Measurements from ENCODE around the gene LRCOL1.

Gene LRCOL1

GRCh38 chr12:132646850-132647249, 36.5 kb upstream of the LRCOL1 start:
- H3K27me3 ChIP-seq (ENCODE audit: control insufficient read depth, insufficient read depth, low read length) = no peaks in the 10 kb centered on the region
- H3K4me3 ChIP-seq (ENCODE audit: low read length) = no peak overlapping the region
- H3K9ac ChIP-seq (ENCODE audit: low read depth, low read length) = no peak overlapping the region
- H3K9me3 ChIP-seq (replicated peaks; ENCODE audit: low read length) = no peaks in the 10 kb centered on the region
- peaks cover 48% of the 10 kb centered on the region for H3K36me3 ChIP-seq (ENCODE audit: insufficient read depth, low read length)
- no peak overlapping the region for H3K4me2 ChIP-seq (ENCODE audit: low read length)
- H3K4me1 ChIP-seq (ENCODE audit: control insufficient read depth, insufficient read depth, low read length) = no peaks in the 10 kb centered on the region

GRCh38 chr12:132642846-132643835, 32.8 kb upstream of the LRCOL1 start:
- H3K9ac ChIP-seq (ENCODE audit: low read depth, low read length) = no peak overlapping the region
- H3K36me3 ChIP-seq (ENCODE audit: insufficient read depth, low read length) = peaks cover 39% of the 10 kb centered on the region

GRCh38 chr12:132641811-132642650, 31.6 kb upstream of the LRCOL1 start:
- Histone ChIP-seq H3K36me3 (ENCODE audit: insufficient read depth, low read length) (peaks cover 31% of the 10 kb centered on the region), H3K9me3 (replicated peaks; ENCODE audit: low read length) (no peaks in the 10 kb centered on the region), H3K4me3 (ENCODE audit: low read length) (no peak overlapping the region), H3K4me1 (ENCODE audit: control insufficient read depth, insufficient read depth, low read length) (no peaks in the 10 kb centered on the region), H3K27me3 (ENCODE audit: control insufficient read depth, insufficient read depth, low read length) (no peaks in the 10 kb centered on the region), H3K9ac (ENCODE audit: low read depth, low read length) (no peak overlapping the region), H3K4me2 (ENCODE audit: low read length) (no peak overlapping the region)

More at GRCh38 chr12:132642846-132643835, 32.8 kb upstream of the LRCOL1 start:
- Histone ChIP-seq H3K9me3 (replicated peaks; ENCODE audit: low read length) (no peaks in the 10 kb centered on the region), H3K4me1 (ENCODE audit: control insufficient read depth, insufficient read depth, low read length) (no peaks in the 10 kb centered on the region), H3K4me2 (ENCODE audit: low read length) (no peak overlapping the region), H3K27me3 (ENCODE audit: control insufficient read depth, insufficient read depth, low read length) (no peaks in the 10 kb centered on the region), H3K4me3 (ENCODE audit: low read length) (no peak overlapping the region)

- Histone ChIP-seq H3K9me3 (replicated peaks; ENCODE audit: low read length) (no peaks in the 10 kb centered on the region), H3K27me3 (ENCODE audit: control insufficient read depth, insufficient read depth, low read length) (no peaks in the 10 kb centered on the region), H3K9ac (ENCODE audit: low read depth, low read length) (no peak overlapping the region), H3K36me3 (ENCODE audit: insufficient read depth, low read length) (peaks cover 31% of the 10 kb centered on the region), H3K4me2 (ENCODE audit: low read length) (no peak overlapping the region), H3K4me3 (ENCODE audit: low read length) (no peak overlapping the region), H3K4me1 (ENCODE audit: control insufficient read depth, insufficient read depth, low read length) (no peaks in the 10 kb centered on the region)
Measured at GRCh38 chr12:132640936-132641335, 30.6 kb upstream of the LRCOL1 start.

- no peaks in the 10 kb centered on the region for H3K27me3 ChIP-seq (ENCODE audit: control insufficient read depth, insufficient read depth, low read length)
- H3K4me3 ChIP-seq (ENCODE audit: low read length) = no peak overlapping the region
- H3K36me3 ChIP-seq (ENCODE audit: insufficient read depth, low read length) = peaks cover 35% of the 10 kb centered on the region
- no peak overlapping the region for H3K9ac ChIP-seq (ENCODE audit: low read depth, low read length)
- no peaks in the 10 kb centered on the region for H3K4me1 ChIP-seq (ENCODE audit: control insufficient read depth, insufficient read depth, low read length)
- H3K9me3 ChIP-seq (replicated peaks; ENCODE audit: low read length) = no peaks in the 10 kb centered on the region
- no peak overlapping the region for H3K4me2 ChIP-seq (ENCODE audit: low read length)
Measured at GRCh38 chr12:132639956-132640520, 29.7 kb upstream of the LRCOL1 start.

- Histone ChIP-seq H3K4me2 (ENCODE audit: low read length) (no peak overlapping the region), H3K4me3 (ENCODE audit: low read length) (no peak overlapping the region), H3K27me3 (ENCODE audit: control insufficient read depth, insufficient read depth, low read length) (no peaks in the 10 kb centered on the region), H3K9me3 (replicated peaks; ENCODE audit: low read length) (no peaks in the 10 kb centered on the region), H3K9ac (ENCODE audit: low read depth, low read length) (no peak overlapping the region), H3K36me3 (ENCODE audit: insufficient read depth, low read length) (peaks cover 37% of the 10 kb centered on the region), H3K4me1 (ENCODE audit: control insufficient read depth, insufficient read depth, low read length) (no peaks in the 10 kb centered on the region)
Measured at GRCh38 chr12:132638541-132639408, 28.4 kb upstream of the LRCOL1 start.

GRCh38 chr12:132637811-132638210, 27.4 kb upstream of the LRCOL1 start:
- Histone ChIP-seq H3K9ac (ENCODE audit: low read depth, low read length) (no peak overlapping the region), H3K27me3 (ENCODE audit: control insufficient read depth, insufficient read depth, low read length) (no peaks in the 10 kb centered on the region), H3K9me3 (replicated peaks; ENCODE audit: low read length) (no peaks in the 10 kb centered on the region), H3K36me3 (ENCODE audit: insufficient read depth, low read length) (peaks cover 38% of the 10 kb centered on the region), H3K4me3 (ENCODE audit: low read length) (no peak overlapping the region), H3K4me1 (ENCODE audit: control insufficient read depth, insufficient read depth, low read length) (no peaks in the 10 kb centered on the region), H3K4me2 (ENCODE audit: low read length) (no peak overlapping the region)

GRCh38 chr12:132635076-132635955, 24.9 kb upstream of the LRCOL1 start:
- H3K36me3 ChIP-seq (ENCODE audit: insufficient read depth, low read length) = peaks cover 41% of the 10 kb centered on the region
- no peak overlapping the region for H3K9ac ChIP-seq (ENCODE audit: low read depth, low read length)
- H3K9me3 ChIP-seq (replicated peaks; ENCODE audit: low read length) = no peaks in the 10 kb centered on the region
- H3K4me3 ChIP-seq (ENCODE audit: low read length) = no peak overlapping the region
- H3K27me3 ChIP-seq (ENCODE audit: control insufficient read depth, insufficient read depth, low read length) = no peaks in the 10 kb centered on the region
- no peak overlapping the region for H3K4me2 ChIP-seq (ENCODE audit: low read length)
- no peaks in the 10 kb centered on the region for H3K4me1 ChIP-seq (ENCODE audit: control insufficient read depth, insufficient read depth, low read length)

GRCh38 chr12:132634411-132634990, 24.1 kb upstream of the LRCOL1 start:
- Histone ChIP-seq H3K4me2 (ENCODE audit: low read length) (no peak overlapping the region), H3K4me1 (ENCODE audit: control insufficient read depth, insufficient read depth, low read length) (no peaks in the 10 kb centered on the region), H3K9ac (ENCODE audit: low read depth, low read length) (no peak overlapping the region), H3K27me3 (ENCODE audit: control insufficient read depth, insufficient read depth, low read length) (no peaks in the 10 kb centered on the region), H3K9me3 (replicated peaks; ENCODE audit: low read length) (no peaks in the 10 kb centered on the region), H3K4me3 (ENCODE audit: low read length) (no peak overlapping the region), H3K36me3 (ENCODE audit: insufficient read depth, low read length) (peaks cover 42% of the 10 kb centered on the region)

- Histone ChIP-seq H3K27me3 (ENCODE audit: control insufficient read depth, insufficient read depth, low read length) (no peaks in the 10 kb centered on the region), H3K4me1 (ENCODE audit: control insufficient read depth, insufficient read depth, low read length) (no peaks in the 10 kb centered on the region), H3K4me2 (ENCODE audit: low read length) (no peak overlapping the region), H3K36me3 (ENCODE audit: insufficient read depth, low read length) (peaks cover 48% of the 10 kb centered on the region), H3K4me3 (ENCODE audit: low read length) (no peak overlapping the region), H3K9me3 (replicated peaks; ENCODE audit: low read length) (no peaks in the 10 kb centered on the region), H3K9ac (ENCODE audit: low read depth, low read length) (no peak overlapping the region)
Measured at GRCh38 chr12:132633901-132634300, 23.5 kb upstream of the LRCOL1 start.
